RWPE1 (cell line): ENCODE measurements around the gene VPS25.

Experiments
- CTCF ChIA-PET: fragments of 350-600 bp; sonication (Branson Sonifier 250); formaldehyde crosslinking; extraction: SDS; loops from one replicate; lab custom pipeline; 2021; lab: Yijun Ruan, JAX
- POLR2A ChIA-PET: fragments of 400-600 bp; formaldehyde crosslinking; extraction: SDS; loops from one replicate; lab custom pipeline; 2020; ENCODE audit warnings: antibody characterized with exemption; ENCODE audit not compliant: low non-redundant PET; lab: Yijun Ruan, JAX
- DNase-seq: peaks from one replicate; pipeline ENCODE4 v3.0.0; 2012; ENCODE audit warnings: low spot score
- H3K27ac ChIP-seq: fragments of 450-650 bp; 2 replicates; pipeline ENCODE4 v1.5.1; 2017
- CTCF ChIP-seq: fragments of 450-650 bp; conservative IDR thresholded peaks from 2 replicates; pipeline ENCODE4 v1.5.1; 2017; ENCODE audit warnings: low read depth, mild to moderate bottlenecking

VPS25 gene

GRCh38 chr17:42751628-42752027, 21.6 kb upstream of the VPS25 start:
- DNase-seq = no peak
- ChIA-PET POLR2A (no interaction called here), CTCF (no interaction called here)
- TF ChIP-seq CTCF = no peak
- no peak overlapping the region for H3K27ac ChIP-seq

GRCh38 chr17:42754782-42755181, 18.5 kb upstream of the VPS25 start:
- peak overlapping the region; percentile 66 for H3K27ac ChIP-seq
- no peak for TF ChIP-seq CTCF
- peak; percentile 12 for DNase-seq
- ChIA-PET CTCF (no interaction called here), POLR2A (interaction anchor here (0.7 kb wide), 1 partner anchor 9 kb away, joined by 4 read pairs; no protein-coding TSS in a partner anchor)

- no peak overlapping the region for H3K27ac ChIP-seq
- ChIA-PET POLR2A (interaction anchor here (0.5 kb wide), 2 partner anchors 32 to 182 kb away, joined by 3 to 4 read pairs; no protein-coding TSS in a partner anchor), CTCF (interaction anchor here (0.8 kb wide), 1 partner anchor 25 kb away, joined by 3 read pairs; no protein-coding TSS in a partner anchor)
- TF ChIP-seq CTCF = no peak
- no peak for DNase-seq
Measured at GRCh38 chr17:42759982-42760651, 13.1 kb upstream of the VPS25 start.

- no peak within 1 kb of the TSS for H3K27ac ChIP-seq
- no peak for TF ChIP-seq CTCF
- DNase-seq = no peak
- CTCF ChIA-PET = interaction anchor here (0.8 to 1.6 kb wide), 3 partner anchors 15 to 183 kb away, joined by 3 to 5 read pairs (median 4); no protein-coding TSS in a partner anchor
- POLR2A ChIA-PET = interaction anchor here (0.5 kb wide), 1 partner anchor 31 kb away, joined by 4 read pairs; no protein-coding TSS in a partner anchor
Measured at GRCh38 chr17:42760652-42761581, 12.3 kb upstream of the VPS25 start, which contains the start of gene RAMP2. Gene RAMP2, plus strand, starts transcription at chr17:42761227. Its CDS starts 35 bp downstream, at chr17:42761262.

GRCh38 chr17:42761638-42762037, 11.6 kb upstream of the VPS25 start:
- no peak for DNase-seq
- ChIA-PET POLR2A (no interaction called here), CTCF (interaction anchor here (0.6 to 1.6 kb wide), 3 partner anchors 15 to 183 kb away, joined by 3 to 5 read pairs (median 4); no protein-coding TSS in a partner anchor)

More at GRCh38 chr17:42761638-42762037, 11.6 kb upstream of the VPS25 start:
- TF ChIP-seq CTCF = no peak
- H3K27ac ChIP-seq = no peak overlapping the region
